Endodermal cell (in vitro differentiated cells): ENCODE data around the gene PDZD7. TPM values are rescaled to one million over a fixed set of nuclear protein-coding genes. Genes with fewer than 3 reads are reported as not detected.

ENCODE experiments used
- DNase-seq: peaks from one replicate; pipeline ENCODE4 v3.0.0-alpha.2; 2017
- H3K27ac ChIP-seq: 2 replicates; pipeline ENCODE4 v1.5.1; 2013; ENCODE audit warnings: mild to moderate bottlenecking, low read depth, low read length, moderate library complexity
- H3K27me3 ChIP-seq: 2 replicates; pipeline ENCODE4 v1.6.1; 2013; ENCODE audit warnings: mild to moderate bottlenecking, low read length, moderate library complexity; ENCODE audit not compliant: insufficient read depth, control insufficient read depth, poor library complexity, severe bottlenecking
- H3K36me3 ChIP-seq: 2 replicates; pipeline ENCODE4 v1.7.0; 2013; ENCODE audit warnings: mild to moderate bottlenecking, low read length, moderate library complexity; ENCODE audit not compliant: control insufficient read depth, insufficient read depth
- H3K4me1 ChIP-seq: one replicate; pipeline ENCODE4 v1.7.0; 2013; ENCODE audit warnings: low read length; ENCODE audit not compliant: control insufficient read depth, insufficient read depth
- H3K4me3 ChIP-seq: 2 replicates; pipeline ENCODE4 v1.5.1; 2013; ENCODE audit warnings: mild to moderate bottlenecking, low read length, moderate library complexity
- H3K9ac ChIP-seq: 2 replicates; pipeline ENCODE4 v1.6.1; 2013; ENCODE audit warnings: mild to moderate bottlenecking, low read length, moderate library complexity; ENCODE audit not compliant: poor library complexity, severe bottlenecking; ENCODE audit errors: extremely low read depth
- H3K9me3 ChIP-seq: 2 replicates; pipeline ENCODE4 v1.6.1; 2013; ENCODE audit warnings: mild to moderate bottlenecking, low read length, moderate library complexity; ENCODE audit not compliant: control insufficient read depth
- H3K27ac Mint-ChIP-seq: 2 replicates; pipeline ENCODE4 v1.8.0; 2020; ENCODE audit warnings: mixed read lengths
- H3K27me3 Mint-ChIP-seq: 2 replicates; pipeline ENCODE4 v1.8.0; 2021; ENCODE audit warnings: mild to moderate bottlenecking, mixed read lengths; ENCODE audit not compliant: insufficient read depth
- H3K36me3 Mint-ChIP-seq: 2 replicates; pipeline ENCODE4 v1.8.0; 2020; ENCODE audit warnings: low read depth, mixed read lengths
- H3K4me1 Mint-ChIP-seq: 2 replicates; pipeline ENCODE4 v1.8.0; 2020; ENCODE audit warnings: mixed read lengths
- H3K4me3 Mint-ChIP-seq: 2 replicates; pipeline ENCODE4 v1.8.0; 2020; ENCODE audit warnings: mild to moderate bottlenecking, moderate library complexity, mixed read lengths
- H3K9me3 Mint-ChIP-seq: 2 replicates; pipeline ENCODE4 v1.8.0; 2020; ENCODE audit warnings: mild to moderate bottlenecking, mixed read lengths
- CTCF ChIP-seq: fragments of 200-600 bp; sonication (generic); conservative IDR thresholded peaks from 2 replicates; pipeline ENCODE4 v1.5.0; 2021; ENCODE audit warnings: antibody characterized with exemption, mild to moderate bottlenecking
- WGBS, 2 experiments: methylation state at CpG; one replicate each; pipeline versions ENCODE4 v1.1.5 to v1.1.7; 2013; ENCODE audit warnings: missing lambda C conversion rate in 2 of 2, mixed read lengths in 1 of 2; ENCODE audit not compliant: insufficient coverage in 1 of 2, insufficient read length in 1 of 2; 5-methylcytosine and 5-hydroxymethylcytosine counted together
- total RNA-seq, 2 donors: library from RNA; stranded (reverse); fragmentation: NEBNext Ultra II Directional in 1 of 2; extraction: Animal tissue kit (Norgen Biotek cat#: 25700) in 1 of 2; gene quantifications; 2 replicates in 1 of 2; 3 replicates in 1 of 2; pipeline ENCODE4 v1.2.1, GENCODE V29; 2021

PDZD7 gene
- total RNA-seq, 2 donors from 2014 or later: 0.49 to 1.1 TPM

- Mint-ChIP-seq H3K4me1 (peaks cover 6% of the 10 kb centered on the region), H3K9me3 (no peaks in the 10 kb centered on the region), H3K27me3 (peaks cover 61% of the 10 kb centered on the region), H3K36me3 (no peaks in the 10 kb centered on the region), H3K27ac (no peak overlapping the region), H3K4me3 (no peak overlapping the region)
- Histone ChIP-seq H3K9ac (no peak overlapping the region), H3K36me3 (no peaks in the 10 kb centered on the region), H3K9me3 (no peaks in the 10 kb centered on the region), H3K27me3 (peaks cover 64% of the 10 kb centered on the region), H3K4me1 (no peaks in the 10 kb centered on the region), H3K27ac (no peak overlapping the region), H3K4me3 (no peak overlapping the region)
- 0 to 4% methylated on average over 1 to 3 of the region's 4 CpGs for WGBS, 2 experiments
- DNase-seq: peak; percentile 63
- no peak for TF ChIP-seq CTCF
These were observed 44.8 kb upstream of the PDZD7 start for GRCh38 chr10:101075775-101076174.

GRCh38 chr10:101073631-101074030, 42.7 kb upstream of the PDZD7 start:
- no peak overlapping the region for H3K27ac Mint-ChIP-seq
- H3K36me3 ChIP-seq: no peaks in the 10 kb centered on the region
- DNase-seq: peak; percentile 67
- peaks cover 45% of the 10 kb centered on the region for H3K27me3 Mint-ChIP-seq
- TF ChIP-seq CTCF: peak; percentile 39
- no peak overlapping the region for H3K9ac ChIP-seq
- no peak overlapping the region for H3K4me3 Mint-ChIP-seq
- WGBS, 2 experiments: 37% methylated on average over 10 of the region's 13 CpGs; no CpG with 5 or more reads in 1 of the 2 experiments
- no peak overlapping the region for H3K4me3 ChIP-seq
- no peaks in the 10 kb centered on the region for H3K9me3 ChIP-seq
- H3K9me3 Mint-ChIP-seq: no peaks in the 10 kb centered on the region
- no peaks in the 10 kb centered on the region for H3K4me1 ChIP-seq
- H3K27ac ChIP-seq: no peak overlapping the region
- peaks cover 46% of the 10 kb centered on the region for H3K27me3 ChIP-seq
- H3K36me3 Mint-ChIP-seq: no peaks in the 10 kb centered on the region
- H3K4me1 Mint-ChIP-seq: peaks cover 6% of the 10 kb centered on the region

- Mint-ChIP-seq H3K36me3 (no peaks in the 10 kb centered on the region), H3K9me3 (no peaks in the 10 kb centered on the region), H3K27me3 (peaks cover 40% of the 10 kb centered on the region), H3K4me1 (peaks cover 6% of the 10 kb centered on the region), H3K27ac (no peak overlapping the region), H3K4me3 (no peak overlapping the region)
- no peak overlapping the region for H3K27ac ChIP-seq
- no peaks in the 10 kb centered on the region for H3K36me3 ChIP-seq
- no peaks in the 10 kb centered on the region for H3K4me1 ChIP-seq
- no peaks in the 10 kb centered on the region for H3K9me3 ChIP-seq
- DNase-seq: no peak
- no peak overlapping the region for H3K4me3 ChIP-seq
- WGBS, 2 experiments: 74 to 83% methylated on average over 4 to 9 of the region's 9 CpGs
- peaks cover 38% of the 10 kb centered on the region for H3K27me3 ChIP-seq
- no peak overlapping the region for H3K9ac ChIP-seq
- TF ChIP-seq CTCF: no peak
These were observed 42.0 kb upstream of the PDZD7 start for GRCh38 chr10:101072923-101073322.
